HepG2 (cell line): ENCODE data around the gene LSM2. TPM values are rescaled to one million over a fixed set of nuclear protein-coding genes. Genes with fewer than 3 reads are reported as not detected.

Experiments
- ASH2L ChIP-seq: fragments of 300-600, 200-600 bp; sonication (generic); IDR thresholded peaks from 2 replicates; pipeline ENCODE4 v1.7.0; 2017; ENCODE audit warnings: low read depth, mild to moderate bottlenecking, moderate library complexity, mixed read lengths, low read length; ENCODE audit not compliant: insufficient read length
- BCL3 ChIP-seq: sonication (generic); formaldehyde crosslinking; IDR thresholded peaks from 2 replicates; pipeline ENCODE4 v1.5.1; 2020; ENCODE audit warnings: mild to moderate bottlenecking, missing genetic modification reagents, moderate library complexity
- NFAT5 ChIP-seq: sonication (generic); formaldehyde crosslinking; IDR thresholded peaks from 2 replicates; pipeline ENCODE4 v1.4.0; 2020; ENCODE audit warnings: missing genetic modification reagents
- PRDM15 ChIP-seq: sonication (generic); formaldehyde crosslinking; IDR thresholded peaks from 2 replicates; pipeline ENCODE4 v1.4.0; 2020; ENCODE audit warnings: missing genetic modification reagents
- RELA ChIP-seq: sonication (generic); formaldehyde crosslinking; IDR thresholded peaks from 2 replicates; pipeline ENCODE4 v1.4.0; 2020; ENCODE audit warnings: missing genetic modification reagents
- YEATS4 ChIP-seq: sonication (generic); formaldehyde crosslinking; IDR thresholded peaks from 2 replicates; pipeline ENCODE4 v1.4.0; 2020; ENCODE audit warnings: missing genetic modification reagents, borderline replicate concordance
- ZMYM4 ChIP-seq: sonication (generic); formaldehyde crosslinking; IDR thresholded peaks from 2 replicates; pipeline ENCODE4 v1.8.1; 2023; ENCODE audit warnings: mild to moderate bottlenecking, missing genetic modification reagents
- ZNF143 ChIP-seq: sonication (generic); formaldehyde crosslinking; IDR thresholded peaks from 2 replicates; pipeline ENCODE4 v1.4.0; 2020; ENCODE audit warnings: missing genetic modification reagents
- ZNF773 ChIP-seq: sonication (generic); formaldehyde crosslinking; IDR thresholded peaks from 2 replicates; pipeline ENCODE4 v1.4.0; 2020; ENCODE audit warnings: missing genetic modification reagents, borderline replicate concordance
- ZNF839 ChIP-seq: sonication (generic); formaldehyde crosslinking; IDR thresholded peaks from 2 replicates; pipeline ENCODE4 v1.4.0; 2020; ENCODE audit warnings: missing genetic modification reagents, mild to moderate bottlenecking, borderline replicate concordance
- ZSCAN12 ChIP-seq: sonication (generic); formaldehyde crosslinking; IDR thresholded peaks from 2 replicates; pipeline ENCODE4 v1.9.0; 2021; ENCODE audit warnings: mild to moderate bottlenecking, missing genetic modification reagents
- polyA plus RNA-seq, 8 experiments: library from polyadenylated mRNA; depleted of rRNA in 3 of 8; stranded (reverse) in 7 of 8; unstranded in 1 of 8; fragments of >200 nt; fragmentation: Illumina TruSeq in 4 of 8; extraction: Trizol in 4 of 8; gene quantifications; 2 replicates each; pipeline versions ENCODE4 v1.2.1 to v1.2.3, GENCODE V29; 2011 to 2016; ENCODE audit warnings: low read depth in 4 of 8, missing spikeins in 1 of 8, mixed read lengths in 1 of 8; ENCODE audit not compliant: insufficient read depth in 1 of 8
- total RNA-seq, 5 experiments: library from RNA; depleted of rRNA; stranded (reverse); fragments of >200 nt; fragmentation: Illumina TruSeq; extraction: Trizol; gene quantifications; 2 replicates each; pipeline ENCODE4 v1.2.3, GENCODE V29; 2016; ENCODE audit warnings: low read depth in 1 of 5
- TF ChIP-seq, protein P1 (sequence below): sonication (generic); formaldehyde crosslinking; IDR thresholded peaks from 2 replicates; pipeline ENCODE4 v1.4.0; 2020; ENCODE audit warnings: missing genetic modification reagents, mild to moderate bottlenecking, borderline replicate concordance
- TF ChIP-seq, protein P2 (sequence below): IDR thresholded peaks from 2 replicates; pipeline ENCODE4 v1.6.1; 2016; ENCODE audit warnings: mild to moderate bottlenecking, missing biosample characterization, missing genetic modification reagents

The LSM2 gene
- total and polyA plus RNA-seq, 2 of the 13 experiments (the other 11 are each of a cell fraction or from before 2014, with no cell fraction given): 69.4 to 90.5 TPM

GRCh38 chr6:31769684-31770371, 36.9 kb downstream of the LSM2 start (continued):
- TF ChIP-seq NFAT5 (CRISPR knock-in tag) (no peak), YEATS4 (CRISPR knock-in tag) (no peak), ZNF143 (CRISPR knock-in tag) (no peak), BCL3 (no peak), ZNF773 (CRISPR knock-in tag) (no peak), ZMYM4 (CRISPR knock-in tag) (peak; percentile 74; the same call in 1 of the 2 replicates), ZSCAN12 (no peak), ASH2L (no peak), PRDM15 (CRISPR knock-in tag) (no peak), RELA (CRISPR knock-in tag) (no peak), ZNF839 (CRISPR knock-in tag) (peak; percentile 30; the same call in 1 of the 2 replicates)
- TF ChIP-seq, protein P1, sequence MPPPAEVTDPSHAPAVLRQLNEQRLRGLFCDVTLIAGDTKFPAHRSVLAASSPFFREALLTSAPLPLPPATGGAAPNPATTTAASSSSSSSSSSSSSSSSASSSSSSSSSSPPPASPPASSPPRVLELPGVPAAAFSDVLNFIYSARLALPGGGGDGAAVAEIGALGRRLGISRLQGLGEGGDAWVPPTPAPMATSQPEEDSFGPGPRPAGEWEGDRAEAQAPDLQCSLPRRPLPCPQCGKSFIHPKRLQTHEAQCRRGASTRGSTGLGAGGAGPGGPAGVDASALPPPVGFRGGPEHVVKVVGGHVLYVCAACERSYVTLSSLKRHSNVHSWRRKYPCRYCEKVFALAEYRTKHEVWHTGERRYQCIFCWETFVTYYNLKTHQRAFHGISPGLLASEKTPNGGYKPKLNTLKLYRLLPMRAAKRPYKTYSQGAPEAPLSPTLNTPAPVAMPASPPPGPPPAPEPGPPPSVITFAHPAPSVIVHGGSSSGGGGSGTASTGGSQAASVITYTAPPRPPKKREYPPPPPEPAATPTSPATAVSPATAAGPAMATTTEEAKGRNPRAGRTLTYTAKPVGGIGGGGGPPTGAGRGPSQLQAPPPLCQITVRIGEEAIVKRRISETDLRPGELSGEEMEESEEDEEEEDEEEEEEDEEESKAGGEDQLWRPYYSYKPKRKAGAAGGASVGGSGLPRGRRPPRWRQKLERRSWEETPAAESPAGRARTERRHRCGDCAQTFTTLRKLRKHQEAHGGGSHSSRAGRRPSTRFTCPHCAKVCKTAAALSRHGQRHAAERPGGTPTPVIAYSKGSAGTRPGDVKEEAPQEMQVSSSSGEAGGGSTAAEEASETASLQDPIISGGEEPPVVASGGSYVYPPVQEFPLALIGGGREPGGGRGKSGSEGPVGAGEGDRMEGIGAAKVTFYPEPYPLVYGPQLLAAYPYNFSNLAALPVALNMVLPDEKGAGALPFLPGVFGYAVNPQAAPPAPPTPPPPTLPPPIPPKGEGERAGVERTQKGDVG (CRISPR knock-in tag): no peak
- TF ChIP-seq, protein P2, sequence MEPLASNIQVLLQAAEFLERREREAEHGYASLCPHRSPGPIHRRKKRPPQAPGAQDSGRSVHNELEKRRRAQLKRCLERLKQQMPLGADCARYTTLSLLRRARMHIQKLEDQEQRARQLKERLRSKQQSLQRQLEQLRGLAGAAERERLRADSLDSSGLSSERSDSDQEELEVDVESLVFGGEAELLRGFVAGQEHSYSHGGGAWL (CRISPR knock-in tag): no peak; the same call in 1 of the 2 replicates
